Upper lobe of left lung (tissue), 6 donors: Measurements from ENCODE around the gene FDXR. TPM values are rescaled to one million over a fixed set of nuclear protein-coding genes. Genes with fewer than 3 reads are reported as not detected.

ENCODE experiments used
- ATAC-seq, 2 donors: fragments of 200-7000 bp; cut with Tn5 transposase; one replicate each; pipeline ENCODE4 v1.9.1; 2022; ENCODE audit warnings: mild to moderate bottlenecking in 2 of 2, moderate library complexity in 2 of 2; ENCODE audit not compliant: low FRiP score in 2 of 2
- DNase-seq, 2 donors: peaks; one replicate each; pipeline ENCODE4 v3.0.0-alpha.2; 2019 to 2020
- H3K27ac ChIP-seq, 4 donors: fragments of 200-600 bp; sonication (generic); one replicate each; pipeline ENCODE4 v1.5.1; 2016 to 2019
- H3K27me3 ChIP-seq, 4 donors: fragments of 200-600 bp; sonication (generic); one replicate each; pipeline ENCODE4 v1.5.1; 2017 to 2019
- H3K36me3 ChIP-seq, 4 donors: fragments of 200-600 bp; sonication (generic); one replicate each; pipeline ENCODE4 v1.5.1; 2016 to 2019
- H3K4me1 ChIP-seq, 4 donors: fragments of 200-600 bp; sonication (generic); one replicate each; pipeline ENCODE4 v1.5.1; 2018 to 2019
- H3K4me3 ChIP-seq, 4 donors: fragments of 200-600 bp; sonication (generic); one replicate each; pipeline ENCODE4 v1.5.1; 2017 to 2019; ENCODE audit warnings: mild to moderate bottlenecking in 2 of 4, moderate library complexity in 1 of 4
- H3K9me3 ChIP-seq, 4 donors: fragments of 200-600 bp; sonication (generic); one replicate each; pipeline ENCODE4 v1.5.1; 2018 to 2019
- CTCF ChIP-seq, 6 experiments: fragments of 450-650 bp in 4 of 6; fragments of 200-600 bp in 2 of 6; sonication (generic) in 2 of 6; IDR thresholded peaks; one replicate each; pipeline ENCODE4 v1.5.1; 2016 to 2019; ENCODE audit warnings: antibody characterized with exemption in 6 of 6
- EP300 ChIP-seq, 4 donors: sonication (generic); formaldehyde crosslinking; IDR thresholded peaks; one replicate each; pipeline ENCODE4 v1.5.1; 2017; ENCODE audit warnings: antibody characterized with exemption in 4 of 4, control low read depth in 2 of 4
- POLR2A ChIP-seq, 4 donors: fragments of 450-650 bp; IDR thresholded peaks; one replicate each; pipeline ENCODE4 v1.5.1; 2016 to 2017; ENCODE audit warnings: antibody characterized with exemption in 4 of 4, mild to moderate bottlenecking in 2 of 4
- POLR2AphosphoS5 ChIP-seq, 2 donors: sonication (generic); formaldehyde crosslinking; IDR thresholded peaks; one replicate each; pipeline ENCODE4 v1.5.1; 2017; ENCODE audit warnings: antibody characterized with exemption in 2 of 2
- WGBS, 2 donors: methylation state at CpG; one replicate each; pipeline ENCODE4 v1.1.5; 2017 to 2018; 5-methylcytosine and 5-hydroxymethylcytosine counted together
- total RNA-seq, 6 donors: library from RNA; depleted of rRNA in 4 of 6; stranded (reverse); fragments of >200 nt in 4 of 6; gene quantifications; one replicate each; pipeline versions ENCODE4 v1.1.0 to v1.2.1, GENCODE V29; 2016 to 2021
- donor health status: DM: no; HTN: no; CAD: no; lungs with moderate emphysema.
- donor health status: DM: no; HTN: yes; CAD: no; lungs with severe emphysema.

FDXR gene
- total RNA-seq, 6 donors from 2014 or later: 6.8 to 15.1 (median 10.8) TPM

GRCh38 chr17:74816905-74817620 is 55.7 kb downstream of the FDXR start:
- peaks cover 0 to 29% (median 20%) of the 10 kb centered on the region in 4 donors for H3K36me3 ChIP-seq
- 87 to 95% methylated on average over 10 to 17 of the region's 18 CpGs for WGBS, 2 donors
- no peaks in the 10 kb centered on the region for H3K9me3 ChIP-seq
- TF ChIP-seq EP300 (IDR thresholded peaks at IDR 0.05) (no peak), POLR2AphosphoS5 (IDR thresholded peaks at IDR 0.05) (no peak), POLR2A (IDR thresholded peaks at IDR 0.05) (no peak), CTCF (IDR thresholded peaks at IDR 0.05) (no peak)
- no peaks in the 10 kb centered on the region for H3K27me3 ChIP-seq
- no peak overlapping the region for H3K4me3 ChIP-seq
- ATAC-seq (no peak), DNase-seq (no peak)
- H3K4me1 ChIP-seq: peaks cover 6 to 32% (median 23%) of the 10 kb centered on the region in 4 donors
- no peak overlapping the region for H3K27ac ChIP-seq

GRCh38 chr17:74815550-74816370 is 57.0 kb downstream of the FDXR start:
- peaks cover 0 to 23% (median 18%) of the 10 kb centered on the region in 4 donors for H3K36me3 ChIP-seq
- H3K4me3 ChIP-seq: no peak overlapping the region
- H3K4me1 ChIP-seq: peaks cover 6 to 40% (median 28%) of the 10 kb centered on the region in 4 donors
- H3K9me3 ChIP-seq: no peaks in the 10 kb centered on the region
- peak in 1 of 2 donors; percentile 68 for DNase-seq
- no peak for TF ChIP-seq CTCF (IDR thresholded peaks at IDR 0.05)
- no peak for TF ChIP-seq POLR2A (IDR thresholded peaks at IDR 0.05)
- no peak for TF ChIP-seq POLR2AphosphoS5 (IDR thresholded peaks at IDR 0.05)
- no peak for TF ChIP-seq EP300 (IDR thresholded peaks at IDR 0.05)
- WGBS, 2 donors: 58 to 78% methylated on average over 12 to 15 of the region's 15 CpGs
- no peak for ATAC-seq
- H3K27me3 ChIP-seq: no peaks in the 10 kb centered on the region
- peak overlapping the region in 2 of 4 donors; percentile 40 to 49 for H3K27ac ChIP-seq

- peak overlapping the region in 1 of 4 donors; percentile 40 for H3K27ac ChIP-seq
- H3K4me1 ChIP-seq: peaks cover 6 to 40% (median 28%) of the 10 kb centered on the region in 4 donors
- H3K4me3 ChIP-seq: no peak overlapping the region
- peaks cover 0 to 18% (median 14%) of the 10 kb centered on the region in 4 donors for H3K36me3 ChIP-seq
- no peak for DNase-seq
- 96 to 98% methylated on average over 7 of the region's 7 CpGs for WGBS, 2 donors
- no peaks in the 10 kb centered on the region for H3K27me3 ChIP-seq
- TF ChIP-seq EP300 (IDR thresholded peaks at IDR 0.05): no peak
- no peaks in the 10 kb centered on the region for H3K9me3 ChIP-seq
- no peak for ATAC-seq
These were observed 57.7 kb downstream of the FDXR start for GRCh38 chr17:74815067-74815466.

GRCh38 chr17:74814453-74814852 is 58.3 kb downstream of the FDXR start:
- H3K9me3 ChIP-seq: no peaks in the 10 kb centered on the region
- H3K4me3 ChIP-seq: no peak overlapping the region
- no peak for DNase-seq
- WGBS, 2 donors: 81 to 88% methylated on average over 5 of the region's 5 CpGs
- TF ChIP-seq POLR2A (IDR thresholded peaks at IDR 0.05) (no peak), POLR2AphosphoS5 (IDR thresholded peaks at IDR 0.05) (no peak), EP300 (IDR thresholded peaks at IDR 0.05) (no peak), CTCF (IDR thresholded peaks at IDR 0.05) (no peak)
- no peaks in the 10 kb centered on the region for H3K27me3 ChIP-seq
- H3K4me1 ChIP-seq: peaks cover 6 to 40% (median 28%) of the 10 kb centered on the region in 4 donors
- no peak overlapping the region for H3K27ac ChIP-seq
- H3K36me3 ChIP-seq: peaks cover 0 to 13% (median 8%) of the 10 kb centered on the region in 4 donors
- ATAC-seq: no peak

Other genes starting within 250 kb of the FDXR start
- 10 to 100 TPM in 2 of 6 donors, 1 to 10 TPM in 4; 3.6 to 15.6 (median 6.7) TPM for gene CD300E, start 249.3 kb downstream of the FDXR start, total RNA-seq
- 10 to 100 TPM; 14.5 to 70.2 (median 33.4) TPM for gene CD300LF, start 160.1 kb downstream of the FDXR start, total RNA-seq
- gene RAB37, start 135.7 kb downstream of the FDXR start, total RNA-seq: 1 to 10 TPM; 1.1 to 7.1 (median 3.7) TPM
- 10 to 100 TPM; 21.6 to 49.4 (median 34.8) TPM for gene NHERF1, start 124.4 kb downstream of the FDXR start, total RNA-seq
- gene NAT9, start 96.6 kb downstream of the FDXR start, total RNA-seq: 10 to 100 TPM; 16.1 to 78.6 (median 41.7) TPM
- gene GRIN2C, start 13.1 kb downstream of the FDXR start, total RNA-seq: under 1 TPM in 1 of 6 donors, not detected in 5; 0.17 TPM
- gene FADS6, start 20.6 kb upstream of the FDXR start, total RNA-seq: not detected
- under 1 TPM in 1 of 6 donors, not detected in 5; 0.13 TPM for gene USH1G, start 50.3 kb upstream of the FDXR start, total RNA-seq
- not detected for gene OTOP2, start 51.3 kb upstream of the FDXR start, total RNA-seq
- gene OTOP3, start 62.9 kb upstream of the FDXR start, total RNA-seq: not detected
- 10 to 100 TPM; 21.6 to 60.8 (median 33.3) TPM for gene HID1, start 99.8 kb upstream of the FDXR start, total RNA-seq
- gene CDR2L, start 114.6 kb upstream of the FDXR start, total RNA-seq: 10 to 100 TPM; 15.6 to 48.8 (median 24.7) TPM
- gene MRPL58, start 139.7 kb upstream of the FDXR start, total RNA-seq: 10 to 100 TPM; 10.5 to 41.0 (median 21.8) TPM
- 100 to 1,000 TPM; 126 to 198 (median 186) TPM for gene ATP5PD, start 174.0 kb upstream of the FDXR start, total RNA-seq
- gene KCTD2, start 174.2 kb upstream of the FDXR start, total RNA-seq: 10 to 100 TPM; 17.8 to 26.1 (median 22.9) TPM
- 100 to 1,000 TPM in 4 of 6 donors, 10 to 100 TPM in 2; 40.6 to 234 (median 123) TPM for gene SLC16A5, start 215.0 kb upstream of the FDXR start, total RNA-seq
- gene ARMC7, start 237.0 kb upstream of the FDXR start, total RNA-seq: 10 to 100 TPM in 5 of 6 donors, 1 to 10 TPM in 1; 7.3 to 29.5 (median 16.6) TPM